Naive thymus-derived CD8-positive, alpha-beta T cell (primary cell): ENCODE data around the gene COX6B2. TPM values are rescaled to one million over a fixed set of nuclear protein-coding genes. Genes with fewer than 3 reads are reported as not detected.

ENCODE experiments used
- ATAC-seq, 2 donors: fragments of 150-1000 bp; cut with Tn5 transposase in 1 of 2; sonication (Bioruptor Pico), chemical (Tn5 transposase) in 1 of 2; 1 replicate in 1 of 2; 2 replicates in 1 of 2; pipeline ENCODE4 v1.10.0; 2021; ENCODE audit warnings: mild to moderate bottlenecking in 2 of 2, moderate library complexity in 2 of 2
- POLR2A ChIA-PET: fragments of 350-600 bp; sonication (Branson Sonifier 250); formaldehyde crosslinking; loops from one replicate; lab custom pipeline; 2021; ENCODE audit warnings: antibody characterized with exemption; lab: Charles Lee
- DNase-seq, 10 donors: peaks; one replicate each; pipeline versions ENCODE4 v3.0.0 to v3.0.0-alpha.2; 2020 to 2022
- H3K27ac Mint-ChIP-seq, 10 donors: one replicate each; pipeline ENCODE4 v1.8.0; 2020 to 2022; ENCODE audit warnings: mild to moderate bottlenecking in 10 of 10, mixed read lengths in 10 of 10, moderate library complexity in 4 of 10, inconsistent platforms in 1 of 10
- H3K27me3 Mint-ChIP-seq, 5 donors: one replicate each; pipeline ENCODE4 v1.8.0; 2021 to 2022; ENCODE audit warnings: mixed read lengths in 5 of 5
- H3K36me3 Mint-ChIP-seq, 3 donors: one replicate each; pipeline ENCODE4 v1.8.0; 2020 to 2022; ENCODE audit warnings: mixed read lengths in 3 of 3, mild to moderate bottlenecking in 2 of 3, inconsistent platforms in 1 of 3
- H3K4me1 Mint-ChIP-seq, 4 donors: one replicate each; pipeline ENCODE4 v1.8.0; 2021 to 2022; ENCODE audit warnings: mixed read lengths in 4 of 4
- H3K4me3 Mint-ChIP-seq, 10 donors: one replicate each; pipeline ENCODE4 v1.8.0; 2020 to 2022; ENCODE audit warnings: mild to moderate bottlenecking in 10 of 10, mixed read lengths in 10 of 10, moderate library complexity in 6 of 10, inconsistent platforms in 1 of 10
- H3K9me3 Mint-ChIP-seq, 9 donors: one replicate each; pipeline ENCODE4 v1.8.0; 2020 to 2022; ENCODE audit warnings: mixed read lengths in 9 of 9, mild to moderate bottlenecking in 3 of 9, inconsistent platforms in 1 of 9, moderate library complexity in 1 of 9
- polyA plus RNA-seq, 3 donors: library from polyadenylated mRNA; unstranded; fragments of 300-500 nt; fragmentation: Illumina TruSeq; gene quantifications; one replicate each; pipeline ENCODE4 v1.2.3, GENCODE V29; 2021
- total RNA-seq, 8 experiments: library from RNA in 2 of 8; stranded (reverse) in 2 of 8; gene quantifications; one replicate each; pipeline ENCODE4 v1.2.3 and lab custom pipeline; 2021 to 2026

COX6B2 gene
- total and polyA plus RNA-seq, 5 experiments from 2014 or later = not detected

DNA sequence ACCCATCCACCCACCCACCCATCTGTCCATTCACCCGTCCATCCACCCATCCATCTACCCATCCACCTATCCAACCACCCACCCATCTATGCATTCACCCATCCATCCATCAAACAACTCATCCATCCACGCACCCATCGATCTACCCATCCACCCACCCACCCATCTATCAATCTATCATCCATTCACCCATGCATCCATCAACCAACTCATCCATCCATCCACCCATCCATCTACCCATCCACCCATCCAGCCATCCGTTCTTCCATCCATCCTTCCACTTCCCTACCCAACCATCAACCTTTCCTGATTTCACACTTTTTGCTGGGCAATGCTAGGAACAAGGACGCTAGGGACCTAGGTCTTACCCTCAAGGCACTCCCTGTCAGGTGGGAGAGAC is 27.5 kb upstream of the COX6B2 start:
- Mint-ChIP-seq H3K27ac (peak overlapping the region in 2 of 10 donors; percentile 11 to 79), H3K4me1 (peaks cover 21 to 42% (median 38%) of the 10 kb centered on the region in 4 donors)
- POLR2A ChIA-PET = no interaction called here

DNA sequence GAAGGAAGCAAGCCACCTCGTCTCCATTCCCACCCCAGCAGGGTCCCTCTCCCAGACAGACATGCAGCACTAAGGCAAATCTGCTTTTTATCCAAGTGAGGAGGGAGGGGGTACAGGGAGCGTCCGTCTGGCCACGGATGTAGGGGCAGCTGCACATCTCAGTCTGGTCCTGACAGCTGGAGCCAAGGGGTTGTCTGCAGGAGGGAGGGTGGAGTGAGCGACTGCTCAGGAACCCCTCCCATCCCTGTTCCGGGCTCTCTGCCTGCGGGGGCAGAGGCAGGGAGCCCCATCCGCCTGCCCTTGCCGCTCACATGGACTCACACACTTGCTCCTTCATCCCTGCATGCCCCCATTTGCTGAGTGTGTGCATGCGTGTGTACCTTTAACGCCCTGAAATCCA is 24.7 kb upstream of the COX6B2 start:
- POLR2A ChIA-PET = interaction anchor here (0.5 to 1.0 kb wide), 2 partner anchors 40 to 103 kb away, joined by 3 read pairs; no protein-coding TSS in a partner anchor
- Mint-ChIP-seq H3K9me3 (no peaks in the 10 kb centered on the region), H3K36me3 (peaks cover 0 to 2% (median 0%) of the 10 kb centered on the region in 3 donors), H3K4me1 (peaks cover 14 to 20% (median 15%) of the 10 kb centered on the region in 4 donors), H3K4me3 (no peak overlapping the region), H3K27ac (peak overlapping the region in 1 of 10 donors; percentile 72), H3K27me3 (peaks cover 0 to 16% (median 0%) of the 10 kb centered on the region in 5 donors)
- DNase-seq (peak in 1 of 10 donors; percentile 23), ATAC-seq (no peak)

More for the DNA sequence above, 27.5 kb upstream of the COX6B2 start:
- DNase-seq (no peak), ATAC-seq (no peak)
- Mint-ChIP-seq H3K4me3 (peak overlapping the region in 8 of 10 donors; percentile 12 to 99 (median 82)), H3K9me3 (peaks cover 0 to 2% (median 0%) of the 10 kb centered on the region in 9 donors), H3K36me3 (peaks cover 6 to 15% (median 9%) of the 10 kb centered on the region in 3 donors), H3K27me3 (no peaks in the 10 kb centered on the region)

DNA sequence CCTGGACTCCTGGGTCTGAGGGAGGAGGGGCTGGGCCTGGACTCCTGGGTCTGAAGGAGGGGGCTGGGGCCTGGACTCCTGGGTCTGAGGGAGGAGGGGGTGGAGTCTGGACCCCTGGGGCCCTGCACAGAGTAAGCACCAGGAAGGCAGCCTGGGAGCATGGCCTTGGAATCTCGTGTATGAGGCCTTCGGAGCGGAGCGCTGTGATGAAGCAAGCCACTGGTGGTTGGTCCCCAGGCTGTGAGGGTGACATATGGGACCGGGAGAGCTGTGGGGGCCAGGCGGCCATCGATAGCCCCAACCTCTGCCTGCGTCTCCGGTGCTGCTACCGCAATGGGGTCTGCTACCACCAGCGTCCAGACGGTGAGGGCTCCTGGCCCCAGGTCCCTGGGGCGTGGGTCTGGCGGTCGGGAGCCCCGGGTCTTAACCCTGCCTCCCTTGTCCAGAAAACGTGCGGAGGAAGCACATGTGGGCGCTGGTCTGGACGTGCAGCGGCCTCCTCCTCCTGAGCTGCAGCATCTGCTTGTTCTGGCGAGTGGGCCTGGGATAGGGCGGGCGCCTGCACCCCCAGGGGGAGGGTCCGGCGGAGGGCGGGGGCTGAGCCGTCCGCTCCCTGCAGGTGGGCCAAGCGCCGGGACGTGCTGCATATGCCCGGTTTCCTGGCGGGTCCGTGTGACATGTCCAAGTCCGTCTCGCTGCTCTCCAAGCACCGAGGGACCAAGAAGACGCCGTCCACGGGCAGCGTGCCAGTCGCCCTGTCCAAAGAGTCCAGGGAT is 23.0 kb upstream of the COX6B2 start:
- Mint-ChIP-seq H3K4me3 (no peak overlapping the region), H3K27me3 (peaks cover 4 to 26% (median 6%) of the 10 kb centered on the region in 5 donors), H3K9me3 (no peaks in the 10 kb centered on the region), H3K27ac (no peak overlapping the region), H3K36me3 (peaks cover 0 to 2% (median 0%) of the 10 kb centered on the region in 3 donors), H3K4me1 (peaks cover 10 to 19% (median 14%) of the 10 kb centered on the region in 4 donors)
- ATAC-seq (no peak), DNase-seq (no peak)
- POLR2A ChIA-PET = no interaction called here

DNA sequence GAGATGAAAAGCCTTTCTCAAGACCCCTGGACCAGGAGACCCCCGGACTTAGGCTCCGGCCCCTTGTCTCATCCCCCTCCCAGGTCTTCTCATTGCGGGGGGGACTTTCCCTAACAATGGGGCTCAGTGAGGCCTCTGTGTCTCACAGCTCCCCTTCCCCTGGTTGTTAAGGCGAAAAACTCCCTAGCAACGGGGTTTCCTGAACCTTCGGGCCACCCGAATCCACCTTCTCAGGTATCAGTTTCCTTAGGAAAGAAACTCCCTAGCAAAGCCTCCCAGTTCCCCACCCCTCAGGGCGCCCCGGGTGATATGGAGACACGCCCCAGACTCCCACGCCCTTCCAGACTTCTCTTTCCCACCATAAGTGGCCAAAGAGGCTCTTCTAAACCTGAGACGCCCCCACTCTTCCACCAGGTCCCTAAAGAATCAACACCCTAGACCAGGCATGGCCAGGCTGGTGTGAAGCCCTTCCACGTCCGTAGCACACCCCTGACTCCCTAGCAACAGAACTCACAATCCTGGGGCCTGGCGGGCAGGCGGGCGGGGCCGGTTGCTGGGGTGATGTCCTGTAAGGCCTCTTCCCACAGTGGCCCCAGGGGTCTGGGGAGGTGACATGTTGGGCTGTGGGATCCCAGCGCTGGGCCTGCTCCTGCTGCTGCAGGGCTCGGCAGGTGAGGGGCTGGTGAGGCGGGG is 21.9 kb upstream of the COX6B2 start, which contains the start of gene TMEM190:
TSS of gene TMEM190 (plus strand) at position 586 of the 693 bp plus-strand sequence. CDS start at position 614, 28 bp downstream.
- no peak for ATAC-seq
- peak in 1 of 10 donors; percentile 55 for DNase-seq
- Mint-ChIP-seq H3K27ac (peak within 1 kb of the TSS in 2 of 10 donors; percentile 29 to 70), H3K9me3 (no peaks in the 10 kb centered on the region), H3K4me1 (peaks cover under 1 to 14% (median 7%) of the 10 kb centered on the region in 4 donors), H3K4me3 (no peak within 1 kb of the TSS), H3K36me3 (peaks cover 0 to 2% (median 0%) of the 10 kb centered on the region in 3 donors), H3K27me3 (peaks cover 9 to 37% (median 15%) of the 10 kb centered on the region in 5 donors)
- POLR2A ChIA-PET = interaction anchor here (1.4 kb wide), 1 partner anchor 8 kb away, joined by 7 read pairs; the partner anchor contains the start of gene TMEM238

DNA sequence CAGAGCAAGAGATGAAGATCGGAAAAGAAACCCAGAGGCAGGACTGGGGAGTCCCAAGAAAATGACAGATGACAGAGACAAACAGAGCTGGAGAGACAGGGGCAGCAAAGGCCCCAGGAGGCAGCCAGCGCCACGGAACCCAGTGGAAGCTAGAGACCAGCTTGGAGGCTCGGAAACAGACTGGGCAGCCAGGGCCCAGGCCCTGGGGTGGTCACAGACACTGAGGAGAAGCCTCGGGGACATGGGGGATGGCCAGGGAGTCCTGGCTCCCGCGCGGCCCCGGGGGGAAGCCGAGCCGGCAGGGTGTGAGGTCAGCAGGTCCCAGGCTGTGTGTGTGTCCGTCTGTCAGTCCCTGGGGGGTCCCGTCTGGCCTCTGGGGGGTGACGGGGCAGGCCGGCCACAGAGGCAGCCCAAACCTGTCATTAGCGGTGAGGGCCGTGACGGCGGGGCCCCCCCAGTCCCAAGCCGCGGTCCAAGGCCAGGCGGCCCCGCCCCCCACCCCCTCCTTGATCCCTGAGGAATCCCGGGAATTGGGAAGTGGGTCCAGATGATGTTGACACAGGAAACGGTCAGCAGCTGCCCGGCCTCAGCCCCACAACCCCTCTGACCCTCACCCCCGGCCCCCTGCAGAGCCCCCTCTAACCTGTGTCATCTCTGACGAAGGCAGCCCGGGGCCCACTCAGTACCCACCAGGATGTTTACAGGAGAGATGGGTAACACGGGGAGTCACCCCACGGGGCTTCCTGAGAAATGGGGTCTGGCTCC is 19.7 kb upstream of the COX6B2 start:
- peaks cover 8 to 19% (median 14%) of the 10 kb centered on the region in 4 donors for H3K4me1 Mint-ChIP-seq
- POLR2A ChIA-PET = interaction anchor here (0.9 kb wide), 1 partner anchor 10 kb away, joined by 3 read pairs; the partner anchor contains the start of gene TMEM238
- ATAC-seq (no peak), DNase-seq (no peak)
- peaks cover 19 to 52% (median 30%) of the 10 kb centered on the region in 5 donors for H3K27me3 Mint-ChIP-seq
- H3K36me3 Mint-ChIP-seq = peaks cover 0 to 6% (median 3%) of the 10 kb centered on the region in 3 donors
- peak overlapping the region in 1 of 10 donors; percentile 62 for H3K4me3 Mint-ChIP-seq
- peaks cover 0 to 2% (median 0%) of the 10 kb centered on the region in 9 donors for H3K9me3 Mint-ChIP-seq
- H3K27ac Mint-ChIP-seq = peak overlapping the region in 1 of 10 donors; percentile 69

DNA sequence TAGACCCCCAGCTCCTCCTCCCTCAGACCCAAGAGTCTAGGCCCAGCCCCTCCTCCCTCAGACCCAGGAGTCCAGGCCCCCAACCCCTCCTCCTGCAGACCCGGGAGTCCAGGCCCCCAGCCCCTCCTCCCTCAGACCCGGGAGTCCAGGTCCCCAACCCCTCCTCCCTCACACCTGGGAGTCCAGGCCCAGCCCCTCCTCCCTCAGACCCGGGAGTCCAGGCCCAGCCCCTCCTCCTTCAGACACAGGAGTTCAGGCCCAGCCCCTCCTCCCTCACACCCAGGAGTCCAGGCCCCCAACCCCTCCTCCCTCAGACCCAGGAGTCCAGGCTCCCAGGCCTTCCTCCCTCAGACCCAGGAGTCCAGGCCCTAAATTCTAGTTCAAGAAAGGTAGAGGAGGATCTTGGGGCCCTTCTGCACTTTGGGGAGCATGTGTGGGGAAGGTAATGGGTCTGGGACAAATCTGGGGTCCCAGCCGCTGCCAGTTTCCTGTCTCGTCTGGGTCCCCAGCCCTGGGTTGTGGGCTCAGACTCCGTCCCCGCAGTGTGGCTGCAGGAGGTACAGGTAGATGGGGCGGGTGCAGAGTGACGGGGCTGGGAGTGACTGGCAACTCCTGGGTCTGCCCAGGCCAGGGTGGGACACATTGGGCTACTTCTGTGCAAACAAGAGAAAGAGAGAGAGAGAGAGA is 18.9 kb upstream of the COX6B2 start:
- DNase-seq = no peak
- ATAC-seq = no peak
- POLR2A ChIA-PET = interaction anchor here (0.8 to 0.9 kb wide), 2 partner anchors 10 to 11 kb away, joined by 3 read pairs; partner anchors contain the start of gene TMEM238
- peak overlapping the region in 1 of 10 donors; percentile 69 for H3K27ac Mint-ChIP-seq
- H3K4me1 Mint-ChIP-seq = peaks cover 8 to 19% (median 14%) of the 10 kb centered on the region in 4 donors
- peaks cover 0 to 6% (median 3%) of the 10 kb centered on the region in 3 donors for H3K36me3 Mint-ChIP-seq
- peak overlapping the region in 1 of 10 donors; percentile 62 for H3K4me3 Mint-ChIP-seq
- H3K9me3 Mint-ChIP-seq = peaks cover 0 to 2% (median 0%) of the 10 kb centered on the region in 9 donors
- peaks cover 19 to 58% (median 30%) of the 10 kb centered on the region in 5 donors for H3K27me3 Mint-ChIP-seq

DNA sequence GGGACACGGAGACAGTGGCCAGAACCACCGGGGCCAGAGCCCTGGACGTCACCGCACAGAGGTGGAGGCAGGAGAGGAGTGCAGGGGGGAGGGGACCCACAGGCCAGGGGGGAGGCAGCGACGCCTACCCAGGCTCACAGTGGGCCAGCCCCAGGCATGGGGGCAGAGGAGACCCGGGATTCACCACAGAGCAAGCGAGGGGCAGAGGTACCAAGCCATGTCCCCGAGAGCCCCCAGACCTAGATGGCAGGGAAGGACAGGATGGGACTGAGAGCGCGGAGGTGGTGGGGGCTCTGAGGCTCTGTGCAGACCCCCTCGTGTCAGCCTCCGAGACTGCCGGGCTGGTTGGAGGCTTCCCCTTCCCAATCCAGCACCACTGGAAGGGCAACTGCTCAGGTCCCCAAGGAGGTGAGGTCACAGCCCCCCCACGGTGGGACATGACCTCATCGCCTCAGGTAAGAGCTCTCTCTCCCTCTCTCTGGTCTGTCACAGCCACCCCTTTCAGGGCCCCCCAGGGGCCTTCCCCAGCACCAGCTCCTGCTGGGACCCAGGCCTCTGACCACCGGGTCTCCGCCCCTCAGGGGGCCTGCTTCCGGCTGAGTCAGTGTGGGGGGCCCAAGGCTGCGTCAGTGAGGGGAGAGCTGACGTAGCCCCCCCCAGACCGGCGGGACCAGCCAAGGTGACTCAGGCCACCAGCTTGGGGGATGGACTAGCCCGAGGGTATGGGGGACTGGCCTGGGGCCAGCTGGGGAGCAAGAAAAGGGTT is 18.0 kb upstream of the COX6B2 start:
- Mint-ChIP-seq H3K36me3 (peaks cover 0 to 6% (median 3%) of the 10 kb centered on the region in 3 donors), H3K27me3 (peaks cover 21 to 66% (median 33%) of the 10 kb centered on the region in 5 donors), H3K4me3 (no peak overlapping the region), H3K4me1 (peaks cover 8 to 19% (median 14%) of the 10 kb centered on the region in 4 donors), H3K27ac (no peak overlapping the region), H3K9me3 (peaks cover 0 to 2% (median 0%) of the 10 kb centered on the region in 9 donors)
- no peak for DNase-seq
- ATAC-seq = peak in 1 of 2 donors; percentile 22
- POLR2A ChIA-PET = interaction anchor here (0.8 kb wide), 1 partner anchor 11 kb away, joined by 3 read pairs; the partner anchor contains the start of gene TMEM238

DNA sequence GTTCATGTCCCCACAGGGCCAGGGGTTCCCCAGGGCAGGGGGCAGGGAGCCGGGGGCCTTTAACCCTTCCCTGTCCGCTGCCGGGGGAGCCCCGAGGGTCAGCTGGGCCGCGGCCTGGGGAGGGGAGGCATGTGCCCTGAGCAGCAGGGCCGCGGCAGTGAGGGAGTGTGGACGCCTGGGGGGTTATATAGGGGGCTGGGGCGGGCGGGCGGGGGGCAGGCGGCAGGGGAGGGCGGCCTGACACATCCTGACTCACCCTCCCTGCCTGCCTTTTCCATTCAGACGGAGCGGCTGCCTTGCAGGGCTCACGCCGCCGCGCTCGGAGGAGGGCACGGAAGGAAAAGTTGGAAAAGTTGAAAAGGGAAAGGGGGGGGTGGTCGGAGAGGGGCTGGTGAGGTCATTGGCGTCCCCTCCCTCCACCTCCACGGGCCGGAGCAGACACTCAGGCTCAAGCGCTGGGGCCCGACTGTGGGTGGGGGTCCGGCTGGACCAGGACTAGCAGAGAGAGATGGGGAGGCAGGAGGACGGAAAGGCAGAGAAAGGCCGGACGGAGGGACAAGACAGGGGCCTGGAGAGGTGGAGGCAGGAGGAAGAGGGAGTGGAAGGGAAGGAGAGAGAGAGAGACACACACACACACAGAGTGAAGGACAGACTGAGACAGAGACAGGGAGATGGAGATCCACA is 15.9 kb upstream of the COX6B2 start, which contains the start of gene IL11:
TSS of gene IL11 (minus strand) at position 159 of the 684 bp plus-strand sequence. CDS start at position 6, 153 bp downstream.
- ATAC-seq (no peak), DNase-seq (no peak)
- H3K4me1 Mint-ChIP-seq = peaks cover 8 to 19% (median 14%) of the 10 kb centered on the region in 4 donors
- H3K27ac Mint-ChIP-seq = peak within 1 kb of the TSS in 5 of 10 donors; percentile 28 to 81 (median 64)
- peak within 1 kb of the TSS; percentile 65 to 90 (median 82) for H3K4me3 Mint-ChIP-seq
- H3K9me3 Mint-ChIP-seq = peaks cover 0 to 2% (median 0%) of the 10 kb centered on the region in 9 donors
- H3K27me3 Mint-ChIP-seq = peaks cover 21 to 59% (median 37%) of the 10 kb centered on the region in 5 donors
- POLR2A ChIA-PET = interaction anchor here (1.6 kb wide), 1 partner anchor 13 kb away, joined by 6 read pairs; no protein-coding TSS in a partner anchor
- peaks cover 0 to 6% (median 3%) of the 10 kb centered on the region in 3 donors for H3K36me3 Mint-ChIP-seq

DNA sequence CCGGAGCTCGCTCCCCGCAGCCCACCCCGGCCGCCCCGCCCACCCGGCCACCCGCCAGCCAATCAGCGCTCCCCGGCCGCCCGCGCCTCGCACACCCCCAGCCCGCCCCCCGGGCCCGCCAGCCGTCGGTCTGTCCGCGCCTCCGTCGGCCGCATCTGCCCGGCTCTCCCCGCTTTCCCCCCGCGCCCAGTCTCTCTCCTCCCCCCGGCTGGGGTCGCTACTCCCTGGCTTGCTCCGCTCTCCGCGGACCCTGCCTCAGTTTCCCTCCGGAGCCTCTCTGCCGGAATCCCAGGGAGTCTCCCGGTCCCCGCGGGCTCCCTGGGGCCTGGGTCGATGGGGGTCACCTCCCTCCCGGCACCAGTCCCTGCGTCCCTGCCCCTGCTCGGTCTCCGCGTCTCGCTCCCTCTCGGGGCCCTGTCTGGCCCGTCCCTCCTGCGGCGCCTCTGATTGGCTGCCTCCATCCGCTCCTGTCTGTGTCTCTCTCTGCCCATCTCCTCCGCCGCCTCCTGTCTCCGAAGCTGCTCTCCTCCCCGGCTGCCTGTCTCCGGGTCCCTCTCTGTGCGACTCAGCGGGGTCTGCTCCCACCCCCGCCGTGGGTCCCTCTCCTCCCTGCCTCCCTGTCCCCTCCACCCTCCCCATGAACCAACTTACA is 15.3 kb upstream of the COX6B2 start:
- Mint-ChIP-seq H3K27ac (peak overlapping the region in 3 of 10 donors; percentile 28 to 81 (median 65)), H3K4me3 (peak overlapping the region; percentile 65 to 90 (median 82)), H3K27me3 (peaks cover 21 to 57% (median 37%) of the 10 kb centered on the region in 5 donors), H3K36me3 (peaks cover 0 to 6% (median 3%) of the 10 kb centered on the region in 3 donors), H3K4me1 (peaks cover 8 to 19% (median 14%) of the 10 kb centered on the region in 4 donors), H3K9me3 (peaks cover 0 to 2% (median 0%) of the 10 kb centered on the region in 9 donors)
- POLR2A ChIA-PET = interaction anchor here (1.8 kb wide), 1 partner anchor 31 kb away, joined by 5 read pairs; the partner anchor contains the start of gene KMT5C
- ATAC-seq = peak; percentile 74 to 79
- peak in 3 of 10 donors; percentile 29 to 35 (median 33) for DNase-seq
